ENCODE measurements around the gene MUCL3. TPM values are rescaled to one million over a fixed set of nuclear protein-coding genes. Genes with fewer than 3 reads are reported as not detected.

The MUCL3 gene, protein sequence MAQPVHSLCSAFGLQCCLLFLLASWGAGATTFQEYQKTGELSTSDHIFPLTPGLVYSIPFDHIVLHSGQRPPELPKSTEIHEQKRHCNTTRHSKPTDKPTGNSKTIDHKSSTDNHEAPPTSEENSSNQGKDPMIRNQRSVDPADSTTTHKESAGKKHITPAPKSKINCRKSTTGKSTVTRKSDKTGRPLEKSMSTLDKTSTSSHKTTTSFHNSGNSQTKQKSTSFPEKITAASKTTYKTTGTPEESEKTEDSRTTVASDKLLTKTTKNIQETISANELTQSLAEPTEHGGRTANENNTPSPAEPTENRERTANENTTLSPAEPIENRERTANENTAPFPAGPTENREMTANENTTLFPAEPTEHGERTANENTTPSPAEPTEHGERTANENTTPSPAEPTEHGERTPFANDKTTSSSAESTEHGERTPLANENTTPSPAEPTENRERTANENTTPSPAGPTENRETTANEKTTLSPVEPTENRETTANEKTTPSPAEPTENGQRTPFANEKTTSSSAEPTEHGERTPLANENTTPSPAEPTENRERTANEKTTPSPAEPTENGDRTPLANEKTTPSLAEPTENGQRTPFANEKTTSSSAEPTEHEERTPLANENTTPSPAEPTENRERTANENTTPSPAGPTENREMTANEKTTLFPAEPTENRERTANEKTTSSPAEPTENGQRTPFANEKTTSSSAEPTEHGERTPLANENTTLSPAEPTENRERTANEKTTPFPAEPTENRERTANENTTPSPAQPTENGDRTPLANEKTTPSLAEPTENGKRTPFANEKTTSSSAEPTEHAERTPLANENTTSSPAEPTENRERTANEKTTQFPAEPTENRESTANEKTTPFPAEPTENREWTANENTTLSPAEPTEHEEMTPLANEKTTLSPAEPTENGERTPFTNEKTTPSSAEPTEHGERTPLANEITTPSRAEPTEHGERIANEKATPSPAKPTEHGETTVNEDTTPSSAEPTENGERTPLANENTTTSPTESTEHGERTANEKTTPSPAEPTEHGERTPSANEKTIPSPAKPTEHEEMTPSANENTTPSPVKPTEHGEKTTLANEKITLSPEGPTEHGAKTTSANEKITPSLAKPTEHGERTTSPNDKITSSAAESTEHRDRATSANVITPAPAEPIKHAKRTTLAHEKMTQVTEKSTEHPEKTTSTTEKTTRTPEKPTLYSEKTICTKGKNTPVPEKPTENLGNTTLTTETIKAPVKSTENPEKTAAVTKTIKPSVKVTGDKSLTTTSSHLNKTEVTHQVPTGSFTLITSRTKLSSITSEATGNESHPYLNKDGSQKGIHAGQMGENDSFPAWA (N-terminal part only)
- total RNA-seq: not detected in 2 replicates

DNA sequence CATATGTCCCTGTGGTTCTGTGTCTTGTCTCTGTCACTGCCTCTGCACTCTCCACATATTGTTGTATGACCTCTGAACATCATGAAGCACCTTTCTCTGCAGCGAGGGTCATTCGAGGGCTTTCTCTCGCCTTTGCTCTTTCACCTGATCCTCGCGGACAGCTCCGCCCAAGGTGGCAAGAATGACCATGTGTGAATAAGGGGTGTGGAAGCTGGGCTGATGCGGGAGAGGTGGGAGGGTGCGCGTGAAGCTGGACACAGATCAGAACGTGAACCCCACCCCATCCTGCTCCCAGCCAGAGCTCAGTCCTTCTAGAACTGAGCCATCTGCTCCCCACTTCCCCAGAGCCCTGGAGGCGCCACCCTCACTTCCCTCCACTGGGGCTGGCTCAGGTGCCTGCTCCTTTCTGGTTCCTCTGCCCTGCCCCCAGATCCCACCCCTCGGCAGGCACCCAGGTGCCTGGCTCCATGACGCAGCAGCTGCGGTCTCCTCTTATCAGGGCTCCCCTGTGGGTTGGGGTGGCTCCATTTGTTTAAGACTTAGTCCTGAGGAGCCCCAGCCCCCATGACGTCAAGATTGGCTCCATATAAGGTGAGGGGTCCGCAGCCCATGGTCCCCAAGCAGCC lies at the start of gene MUCL3:
MUCL3 (plus strand) TSS at position 613 of the 626 bp plus-strand sequence. CDS start 27 bp downstream, outside the sequence.

DNA sequence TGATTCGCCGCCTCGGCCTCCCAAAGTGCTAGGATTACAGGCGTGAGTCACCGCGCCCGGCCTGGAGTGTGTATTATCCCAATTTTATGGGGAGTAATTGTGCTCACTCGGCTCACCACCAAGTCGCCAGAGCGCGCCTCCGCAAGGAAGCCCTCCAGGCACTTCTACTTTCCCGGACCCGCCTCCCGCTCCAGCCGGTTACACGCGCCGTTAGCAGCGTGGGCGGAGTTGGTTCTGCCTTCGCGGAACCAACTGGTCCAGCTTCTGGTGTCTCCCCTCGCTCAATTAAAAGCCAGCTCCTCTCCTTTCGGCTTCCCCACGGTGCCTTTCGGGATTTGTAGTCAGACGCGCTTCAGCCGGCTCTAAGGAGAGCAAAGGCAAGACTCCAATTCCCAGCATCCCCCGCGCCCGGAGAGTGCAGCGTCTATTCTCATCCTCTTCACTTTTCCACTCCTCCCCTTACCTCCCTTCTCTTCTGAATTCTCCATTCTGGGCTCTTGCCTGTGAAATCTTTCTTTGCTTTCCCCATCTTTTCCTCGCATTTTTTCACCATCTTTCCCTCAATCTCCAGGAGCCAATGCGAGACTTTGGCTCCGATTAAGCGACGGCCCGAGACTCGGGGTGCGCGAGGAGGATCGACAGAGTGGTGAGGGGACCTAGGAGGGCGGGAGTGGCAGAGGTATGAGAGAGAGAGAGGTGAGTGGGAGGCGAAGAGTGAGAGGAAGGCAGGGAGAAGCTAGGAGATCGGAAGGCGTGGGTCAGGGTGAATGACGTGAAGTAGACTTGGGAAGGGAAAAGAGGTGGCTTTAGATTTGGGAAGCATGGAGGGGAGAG lies 32.8 kb upstream of the MUCL3 start, which contains the start of gene GTF2H4:
GTF2H4 (plus strand) TSS at position 450 of the 834 bp plus-strand sequence.

DNA sequence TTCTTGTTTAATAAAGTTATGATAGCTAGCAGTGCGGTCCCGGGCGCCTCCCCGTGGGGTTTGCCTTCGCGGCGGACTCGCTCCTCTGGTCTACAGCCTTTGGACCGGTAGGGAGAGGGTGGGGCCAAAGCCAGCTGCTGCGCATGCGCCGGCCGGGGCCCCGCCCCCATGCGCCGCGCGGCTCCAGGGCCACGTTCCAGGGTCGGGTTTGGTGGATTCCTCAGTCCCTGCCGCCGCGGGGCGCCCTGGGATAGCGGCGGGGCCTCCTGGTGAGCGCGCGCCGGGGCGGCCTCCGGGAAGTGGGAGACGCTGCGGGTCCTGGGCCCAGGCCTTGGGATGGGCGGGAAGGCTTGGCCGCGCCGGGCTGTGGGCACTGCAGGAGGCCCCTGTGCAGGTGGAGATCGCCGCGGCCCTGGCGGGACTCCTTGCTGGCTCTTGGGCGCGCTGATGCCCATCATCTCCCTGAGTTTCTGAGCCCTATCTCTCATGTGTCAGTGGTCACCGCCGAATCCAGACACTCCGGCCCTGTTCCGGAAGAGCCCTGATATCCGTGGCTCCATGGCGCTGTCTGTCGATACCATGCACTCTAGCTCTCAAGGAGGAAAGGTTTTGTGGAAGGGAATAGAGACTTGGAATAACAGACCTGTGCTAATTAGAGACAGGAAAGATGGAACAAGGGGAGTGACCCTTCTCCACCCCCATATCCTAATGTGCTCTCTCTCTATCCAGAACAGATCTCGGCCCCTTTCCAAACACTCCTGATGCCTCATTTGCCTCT lies 26.5 kb upstream of the MUCL3 start, which contains the start of gene VARS2:
VARS2 (plus strand) TSS at position 163 of the 778 bp plus-strand sequence; CDS start at position 762, 599 bp downstream.

DNA sequence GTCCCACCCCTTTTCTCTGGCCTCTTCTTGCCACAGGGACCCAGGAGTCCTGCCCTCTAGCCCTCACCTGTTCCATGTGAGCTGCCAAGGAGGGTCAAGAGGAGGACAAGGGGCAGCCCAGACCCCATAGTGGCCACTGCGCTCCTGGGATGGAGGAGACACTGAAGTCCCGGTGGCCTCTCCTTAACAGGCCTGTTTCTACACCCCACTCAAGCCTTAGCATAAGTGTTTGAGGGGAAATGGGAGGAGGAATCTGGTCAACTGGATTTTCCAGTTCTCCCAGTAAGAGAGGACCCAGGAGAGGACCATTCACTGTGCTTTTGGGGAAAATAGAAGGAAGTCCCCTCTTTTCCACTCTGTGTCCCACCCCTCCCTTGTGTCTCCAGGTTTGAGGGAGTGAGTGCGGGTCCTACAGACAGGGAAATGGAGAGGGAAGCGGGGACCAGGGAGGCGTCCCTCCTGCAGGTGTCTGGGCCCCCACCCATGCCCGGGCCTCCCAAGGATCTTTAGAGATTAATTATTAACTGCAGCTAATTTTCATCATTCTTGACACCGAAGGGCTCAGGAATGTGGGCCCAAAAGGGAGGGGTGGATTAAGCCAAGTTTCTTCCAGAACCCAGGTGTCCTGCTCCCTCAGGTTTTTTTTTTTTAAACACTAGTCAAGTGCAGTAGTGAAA lies 8.7 kb upstream of the MUCL3 start, which contains the start of gene SFTA2:
SFTA2 (minus strand) TSS at position 202 of the 677 bp plus-strand sequence; CDS start at position 128, 74 bp downstream.

DNA sequence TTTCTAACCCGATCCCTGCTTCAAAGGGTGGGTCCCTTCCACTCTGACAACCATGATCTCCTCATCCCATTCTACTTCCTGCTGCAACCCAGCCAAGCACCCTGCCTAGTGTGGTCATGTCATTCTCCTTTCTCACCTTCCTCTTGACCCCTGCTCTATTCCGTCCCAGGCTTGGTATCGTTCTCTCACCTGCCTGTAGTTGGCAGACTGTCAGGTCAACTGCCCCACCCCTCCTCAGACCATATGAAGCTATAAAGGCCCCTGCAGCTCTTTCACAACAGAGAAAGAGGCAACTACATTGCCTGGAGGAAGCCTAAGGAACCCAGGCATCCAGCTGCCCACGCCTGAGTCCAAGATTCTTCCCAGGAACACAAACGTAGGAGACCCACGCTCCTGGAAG lies 42.7 kb downstream of the MUCL3 start, which contains the start of gene MUC21:
MUC21 (plus strand) TSS at position 280 of the 400 bp plus-strand sequence. CDS start 241 bp downstream, outside the sequence.

Other genes starting within 250 kb of the MUCL3 start
- gene NRM, start 250.0 kb upstream of the MUCL3 start, total RNA-seq: 17.7 and 26.2 TPM in 2 replicates
- gene MDC1, start 223.7 kb upstream of the MUCL3 start, total RNA-seq: 9.9 and 14.3 TPM in 2 replicates
- 856 and 2,016 TPM in 2 replicates for gene TUBB, start 220.6 kb upstream of the MUCL3 start, total RNA-seq
- 127 and 150 TPM in 2 replicates for gene FLOT1, start 198.3 kb upstream of the MUCL3 start, total RNA-seq
- gene IER3, start 196.4 kb upstream of the MUCL3 start, total RNA-seq: 123 and 201 TPM in 2 replicates
- 55.7 and 224 TPM in 2 replicates for gene DDR1, start 56.5 kb upstream of the MUCL3 start, total RNA-seq
- 21.0 and 27.5 TPM in 2 replicates for gene GTF2H4, start 32.8 kb upstream of the MUCL3 start, total RNA-seq
- 26.1 and 43.4 TPM in 2 replicates for gene VARS2, start 26.7 kb upstream of the MUCL3 start, total RNA-seq
- not detected in 2 replicates for gene SFTA2, start 8.8 kb upstream of the MUCL3 start, total RNA-seq
- gene MUC21, start 42.7 kb downstream of the MUCL3 start, total RNA-seq: not detected in 2 replicates
- gene MUC22, start 69.5 kb downstream of the MUCL3 start, total RNA-seq: not detected in 2 replicates
- gene C6orf15, start 171.6 kb downstream of the MUCL3 start, total RNA-seq: 0.13 and 2.0 TPM in 2 replicates
- gene PSORS1C1, start 173.8 kb downstream of the MUCL3 start, total RNA-seq: 0.49 and 1.4 TPM in 2 replicates
- 0.25 TPM in 1 of 2 replicates, not detected in the other for gene CDSN, start 179.5 kb downstream of the MUCL3 start, total RNA-seq
- gene PSORS1C2, start 198.1 kb downstream of the MUCL3 start, total RNA-seq: not detected in 2 replicates
- 20.0 and 26.2 TPM in 2 replicates for gene CCHCR1, start 216.8 kb downstream of the MUCL3 start, total RNA-seq
- 10.9 and 61.3 TPM in 2 replicates for gene TCF19, start 217.6 kb downstream of the MUCL3 start, total RNA-seq
- 4.4 and 7.2 TPM in 2 replicates for gene POU5F1, start 229.7 kb downstream of the MUCL3 start, total RNA-seq